NCI-H748 treated with DMSO at 0.1 percent for 48 hours (cell line): Measurements from ENCODE around the gene CEP131.

Experiments used
- DNase-seq: peaks from one replicate; lab custom pipeline; 2025; lab: John Stamatoyannopoulos, UW

CEP131 gene

DNA sequence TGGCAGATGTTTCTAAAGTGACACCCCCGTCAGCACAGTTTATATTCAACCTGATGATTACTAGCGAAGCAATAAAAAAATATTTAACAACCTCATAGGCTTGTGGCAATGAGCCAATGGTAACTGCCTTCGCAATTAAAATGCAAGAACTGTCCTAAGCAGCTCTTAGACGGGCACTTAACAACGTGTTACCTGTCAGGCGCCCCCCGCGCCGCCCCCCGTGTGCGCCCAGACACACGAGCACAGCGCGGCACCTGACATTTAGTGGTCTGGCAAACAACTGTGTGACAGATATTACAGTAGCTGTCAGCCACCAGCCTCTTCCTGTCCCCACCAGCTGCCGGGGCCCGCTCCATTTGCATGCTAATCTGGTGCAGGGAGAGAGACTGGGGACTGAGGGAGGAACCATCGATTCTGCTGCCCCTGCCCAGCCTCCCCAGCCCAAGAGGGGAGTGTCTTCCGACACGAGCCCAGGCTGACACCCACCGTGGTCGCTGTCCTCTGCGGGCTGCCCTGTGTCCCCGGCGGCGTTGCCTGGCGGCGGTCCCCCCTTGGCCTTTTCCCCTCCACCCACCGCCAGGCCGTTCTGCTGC is 29.0 kb upstream of the CEP131 start:
- peak; percentile 76 for DNase-seq

DNA sequence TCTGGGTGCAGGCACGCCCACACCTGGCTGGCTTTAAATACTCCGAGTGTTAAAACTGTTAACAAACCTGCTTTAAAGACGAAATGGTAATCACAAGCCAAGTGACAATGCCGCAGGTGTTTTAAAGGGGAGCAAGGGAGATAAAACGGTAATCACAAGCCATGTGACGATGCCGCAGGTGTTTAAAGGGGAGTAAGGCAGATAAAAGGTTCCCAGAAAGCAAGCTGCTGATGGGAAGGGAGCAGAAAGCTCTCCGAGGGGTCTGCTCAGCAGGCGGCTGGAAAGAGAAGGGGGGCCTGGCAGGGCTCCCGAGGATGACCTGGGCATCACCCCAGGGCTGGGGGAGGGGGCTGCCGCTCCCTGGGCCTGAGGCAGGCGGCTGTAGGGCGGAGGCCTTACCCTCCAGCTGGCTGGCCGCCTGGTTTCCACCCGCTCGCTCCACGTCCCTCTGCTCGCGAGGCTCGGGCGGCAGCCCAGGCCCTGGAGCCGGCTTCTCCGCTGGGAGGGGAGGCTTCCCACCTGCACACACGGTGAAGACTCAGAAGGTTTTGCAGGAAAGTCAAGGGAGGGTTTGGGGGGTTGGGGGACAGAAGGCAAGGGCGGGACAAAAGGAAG is 28.4 kb upstream of the CEP131 start:
- DNase-seq = no peak

DNA sequence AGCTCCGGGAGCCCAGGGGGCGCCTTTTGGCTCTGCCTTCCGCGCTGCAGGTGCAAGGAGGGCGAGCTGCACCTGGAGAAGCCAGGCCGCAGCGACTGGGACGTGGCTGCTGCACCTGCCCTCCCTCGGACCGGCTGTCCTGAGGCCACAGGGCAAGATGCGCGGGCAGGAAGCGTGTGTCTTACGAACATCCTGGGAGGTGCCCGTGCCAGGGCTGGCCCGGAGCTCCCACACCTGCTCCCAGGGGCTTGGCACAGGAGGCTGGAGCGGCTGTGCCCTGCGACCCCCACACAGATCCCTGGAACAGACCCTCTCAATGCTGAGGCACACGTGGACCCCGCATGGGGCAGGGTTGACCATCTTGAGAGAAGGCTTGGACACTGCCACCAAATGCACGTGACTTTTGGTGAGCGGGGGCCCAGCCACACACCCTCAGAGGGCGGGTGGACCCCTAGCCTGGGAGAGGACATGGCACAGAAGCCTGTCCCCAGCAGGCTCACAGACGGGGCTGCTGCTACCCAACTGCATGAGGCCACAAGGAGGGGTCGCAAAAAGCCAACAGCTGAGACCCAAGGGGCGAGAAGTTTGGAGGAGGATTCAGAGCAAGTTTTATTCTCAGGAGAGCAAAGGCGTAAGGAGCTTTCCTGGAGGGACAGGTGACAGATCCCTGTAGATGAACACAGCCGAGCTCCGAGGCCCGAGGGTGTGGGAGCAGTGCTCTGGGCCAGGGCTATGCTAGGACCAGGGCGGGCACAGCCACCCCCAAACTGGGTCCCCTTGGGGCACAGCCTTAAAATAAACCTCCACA is 27.7 kb upstream of the CEP131 start:
- DNase-seq = no peak

DNA sequence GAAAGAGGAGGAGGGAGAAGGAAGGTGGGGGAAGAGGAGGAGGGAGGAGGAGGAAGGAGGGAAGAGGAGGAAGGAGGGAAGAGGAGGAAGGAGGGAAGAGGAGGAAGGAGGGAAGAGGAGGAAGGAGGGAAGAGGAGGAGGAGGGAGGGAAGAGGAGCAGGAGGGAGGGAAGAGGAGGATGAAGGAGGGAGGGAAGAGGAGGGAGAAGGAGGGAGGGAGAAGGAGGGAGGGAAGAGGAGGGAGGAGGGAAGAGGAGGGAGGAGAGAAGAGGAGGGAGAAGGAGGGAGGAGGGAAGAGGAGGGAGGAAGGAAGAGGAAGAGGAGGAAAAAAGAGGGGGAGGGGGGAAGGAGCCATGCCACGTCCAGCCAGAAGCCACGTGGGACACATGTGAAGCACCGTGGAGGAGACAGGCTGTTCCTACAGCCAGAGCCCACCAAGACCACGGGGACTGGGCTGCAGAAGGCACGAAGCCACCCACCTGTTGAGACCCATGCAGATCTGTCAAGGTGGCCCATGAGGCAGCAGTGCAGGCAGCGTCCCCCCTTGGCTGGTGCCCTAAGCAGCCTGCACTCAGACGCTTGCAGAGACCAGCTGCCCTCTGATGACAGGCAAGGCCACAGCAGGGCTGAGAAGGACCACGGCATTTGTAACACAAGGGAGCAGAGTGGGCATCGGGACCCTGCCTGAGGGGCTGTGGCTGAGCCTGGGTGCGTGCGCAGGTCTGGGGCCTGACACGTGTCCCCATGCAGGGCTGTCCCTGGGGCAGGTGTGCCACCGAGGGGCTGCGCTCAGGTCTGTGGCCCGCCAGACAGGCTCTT is 26.7 kb upstream of the CEP131 start:
- DNase-seq = no peak

DNA sequence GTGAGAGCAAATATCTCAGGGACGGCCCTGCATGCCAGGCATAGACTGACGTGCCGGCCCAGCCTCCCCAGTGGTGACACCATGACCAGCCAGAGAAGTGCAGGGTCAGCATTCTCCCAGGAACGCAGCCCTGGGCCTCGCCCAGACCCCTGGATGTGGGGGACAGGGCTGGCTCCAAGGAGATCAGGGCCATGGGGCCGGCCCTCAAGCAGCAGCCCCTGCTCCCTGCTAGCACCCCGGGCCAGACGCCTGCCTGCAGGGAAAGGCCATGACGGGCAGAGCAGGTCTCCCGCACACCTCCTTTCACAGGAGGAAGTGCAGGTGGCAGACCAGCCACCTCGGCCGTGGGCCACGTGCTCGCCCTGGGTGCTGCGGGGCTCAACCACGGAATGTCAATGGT is 25.9 kb upstream of the CEP131 start:
- no peak for DNase-seq

DNA sequence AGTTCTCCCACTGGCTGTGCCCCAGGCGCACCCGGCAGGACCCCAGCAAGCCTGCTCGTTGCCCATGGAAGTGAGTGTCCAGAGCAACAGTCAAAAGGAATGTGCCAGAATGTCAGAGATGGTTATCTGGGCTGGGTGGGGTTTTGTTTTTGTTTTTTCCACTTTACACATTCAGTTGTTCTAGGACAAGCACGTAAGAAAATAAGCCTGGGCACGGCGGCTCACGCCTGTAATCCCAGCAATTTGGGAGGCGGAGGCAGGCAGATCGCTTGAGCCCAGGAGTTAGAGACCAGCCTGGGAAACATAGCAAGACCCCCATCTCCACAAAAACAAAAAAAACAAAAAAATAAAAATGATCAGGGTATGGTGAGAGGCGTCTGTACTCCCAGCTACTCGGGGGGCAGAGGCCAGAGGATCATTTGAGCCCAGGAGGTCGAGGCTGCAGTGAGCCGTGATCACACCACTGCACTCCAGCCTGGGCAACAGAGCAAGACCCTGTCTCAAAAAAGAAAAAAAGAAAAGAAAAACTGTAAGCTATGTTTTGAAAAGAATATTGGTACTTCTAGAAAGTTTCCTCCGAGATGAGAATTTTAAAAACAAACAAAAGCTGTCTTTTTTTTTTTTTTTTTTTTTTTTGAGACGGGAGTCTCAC is 24.7 kb upstream of the CEP131 start:
- no peak for DNase-seq

- DNase-seq = no peak
Measured at GRCh38 chr17:81246679-81247338, 24.0 kb upstream of the CEP131 start.

- DNase-seq = no peak
Measured at GRCh38 chr17:81246343-81246670, 23.5 kb upstream of the CEP131 start.

GRCh38 chr17:81245665-81246342 is 23.0 kb upstream of the CEP131 start:
- no peak for DNase-seq

DNA sequence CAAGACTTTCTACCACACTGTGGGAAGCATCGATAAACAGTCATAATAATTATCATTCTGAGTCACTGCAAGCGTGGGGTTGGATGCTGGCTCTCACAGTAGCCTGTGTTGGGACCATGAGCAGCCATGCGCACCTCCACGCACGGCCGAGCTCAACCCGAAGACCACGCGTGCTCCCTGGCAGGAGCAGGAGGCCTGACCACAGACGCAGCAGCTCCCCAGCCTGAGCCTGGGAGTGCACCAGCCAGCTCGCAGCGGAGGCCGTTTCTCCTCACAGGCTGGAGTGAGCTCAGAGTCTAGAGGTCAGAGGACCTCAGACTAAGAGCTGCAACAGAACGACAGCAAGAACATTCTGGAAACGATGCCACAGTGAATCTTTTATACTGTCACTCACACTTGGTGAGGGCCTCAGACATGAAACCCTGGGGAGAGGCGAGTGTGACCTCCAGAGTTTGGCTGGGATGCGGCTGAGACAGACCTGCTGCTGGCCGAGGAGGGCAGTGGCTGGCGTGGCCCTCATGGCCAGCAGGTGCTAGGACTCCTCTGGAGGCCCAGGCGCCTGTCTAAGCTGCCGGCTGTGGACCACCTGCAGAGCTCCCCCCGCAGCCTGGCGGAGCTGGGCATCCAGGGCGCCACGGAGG is 22.4 kb upstream of the CEP131 start:
- DNase-seq = no peak

DNA sequence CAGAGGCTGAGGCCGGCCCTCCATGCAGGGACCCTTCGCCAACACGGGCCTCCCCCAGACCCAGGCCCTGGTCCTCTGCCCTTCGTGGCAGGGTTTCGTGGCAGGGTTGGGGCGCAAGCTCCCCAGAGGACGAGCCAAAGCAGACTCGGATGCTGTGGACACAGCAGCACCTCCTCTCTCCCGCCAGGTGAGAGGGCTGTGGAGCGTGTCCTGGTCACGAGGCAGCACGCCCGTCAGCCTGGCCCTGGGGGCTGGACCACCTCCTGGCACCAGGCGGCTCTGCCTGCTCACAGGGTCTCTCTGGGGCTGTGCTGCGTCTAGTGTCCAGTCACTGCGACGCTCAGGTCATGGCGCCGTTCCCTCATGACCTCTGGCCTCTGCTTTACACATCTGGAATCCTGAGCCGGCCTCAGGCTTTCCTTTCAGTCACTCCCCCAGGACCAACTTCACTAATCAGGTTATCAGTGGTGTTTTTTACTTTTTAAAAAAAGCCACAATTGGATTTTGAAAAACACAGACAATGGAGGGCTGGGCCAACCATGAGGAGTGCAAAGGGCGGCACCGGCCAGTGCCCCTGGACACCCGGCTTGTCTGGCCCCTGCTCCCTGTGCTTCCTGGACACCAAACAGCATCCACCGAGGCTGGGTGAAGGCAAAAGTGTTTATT is 21.7 kb upstream of the CEP131 start:
- DNase-seq = no peak

GRCh38 chr17:81243333-81243664 is 20.5 kb upstream of the CEP131 start:
- no peak for DNase-seq

DNA sequence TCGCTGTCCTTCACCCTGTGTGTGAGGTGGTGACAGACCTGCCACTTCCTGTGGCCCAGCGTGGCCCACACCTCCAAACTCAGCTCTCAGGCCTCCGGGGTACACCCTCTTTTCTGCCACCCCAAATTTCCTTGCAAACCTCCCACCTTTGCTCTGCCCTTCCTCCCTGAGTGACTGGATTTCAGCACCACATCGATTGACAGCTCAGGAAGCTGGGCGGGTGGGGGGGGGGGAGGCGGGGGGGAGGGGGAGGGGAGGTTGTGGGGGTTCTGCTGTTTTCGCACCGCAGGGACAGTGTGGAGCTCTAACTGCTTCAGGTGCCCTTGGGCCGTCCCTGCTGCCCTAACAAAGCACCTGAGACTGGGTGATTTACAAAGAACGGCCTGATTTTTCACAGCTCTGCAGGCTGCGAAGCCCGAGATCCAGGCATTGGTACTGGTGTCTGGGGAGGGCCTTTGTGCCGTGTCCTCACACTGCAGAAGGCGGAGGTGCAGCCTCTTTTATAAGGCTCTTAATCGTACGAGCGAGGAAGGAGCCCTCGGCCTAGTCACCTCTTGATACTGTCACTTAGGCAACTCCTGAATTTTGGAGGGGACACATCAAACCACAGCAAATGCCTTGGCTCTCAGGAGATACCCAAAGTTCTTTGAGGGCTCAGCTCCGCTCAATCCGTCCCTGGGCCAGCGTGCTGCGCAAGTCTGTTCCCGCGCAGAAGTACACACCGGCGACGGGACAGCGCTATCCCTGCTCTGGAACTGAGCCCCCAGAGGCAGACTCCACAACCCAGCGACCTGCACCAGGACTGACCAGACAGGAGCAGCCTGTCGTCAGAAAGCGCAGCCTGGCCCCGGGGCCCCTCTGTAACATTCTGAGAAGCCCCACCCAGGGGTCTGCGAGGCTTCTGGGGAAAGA is 19.9 kb upstream of the CEP131 start:
- no peak for DNase-seq

DNA sequence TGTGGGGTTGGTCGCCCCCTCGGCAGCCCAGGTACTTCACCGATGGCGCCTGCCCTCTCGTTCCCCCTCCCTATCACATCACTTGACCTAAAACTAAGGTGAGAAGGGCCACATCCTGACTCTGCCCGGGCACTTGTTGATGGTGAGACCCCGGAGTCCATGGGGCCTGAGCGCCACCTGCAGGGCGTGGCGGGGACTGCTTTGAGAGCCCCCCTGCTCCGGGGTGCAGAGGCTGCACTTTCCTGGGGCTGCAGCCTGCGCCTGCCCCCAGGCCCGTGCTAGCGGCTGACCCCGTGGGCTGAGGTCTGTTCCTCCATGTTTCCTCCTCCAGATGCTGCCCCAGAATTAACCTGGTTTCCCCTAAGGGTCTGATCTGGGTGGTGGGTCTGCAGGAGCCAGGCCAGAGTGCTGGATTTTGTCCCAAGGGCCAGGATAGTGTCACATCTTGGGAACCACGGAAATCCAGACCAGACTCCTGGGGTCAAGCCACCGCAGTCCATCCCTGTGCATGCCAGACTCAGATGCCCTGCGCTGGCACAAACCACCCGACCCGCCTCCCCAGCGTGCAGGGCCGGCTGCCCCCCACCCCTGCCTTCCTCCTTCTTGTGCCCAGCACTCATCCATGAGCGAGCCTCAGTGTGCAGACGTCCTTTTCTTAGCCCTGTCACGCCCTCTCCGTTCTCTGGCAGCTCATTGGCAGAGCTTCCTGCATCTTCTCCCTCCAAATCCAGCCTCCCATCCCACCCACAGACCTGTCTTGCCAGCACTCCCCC is 19.1 kb upstream of the CEP131 start:
- DNase-seq = no peak

DNA sequence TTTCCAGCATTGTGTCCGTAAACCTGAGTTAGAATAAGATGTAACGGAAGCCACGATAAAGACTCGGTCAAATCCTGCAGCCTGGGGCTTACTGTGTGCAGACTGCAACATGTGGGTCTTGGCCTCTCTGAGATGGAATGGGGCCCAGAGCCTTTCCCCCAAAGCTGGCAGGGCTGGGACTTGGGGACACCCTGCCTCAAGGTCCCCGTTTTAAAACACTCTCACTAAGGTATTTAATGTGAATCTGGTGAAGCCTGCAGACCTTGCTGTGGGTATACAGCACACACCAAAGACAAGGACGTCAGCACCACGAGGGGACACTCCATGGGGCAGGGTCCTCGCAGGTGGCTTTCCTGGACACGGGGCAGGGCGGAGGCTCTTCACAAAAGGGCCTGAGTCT is 18.4 kb upstream of the CEP131 start:
- no peak for DNase-seq

- DNase-seq = no peak
Measured at GRCh38 chr17:81240761-81241160, 18.0 kb upstream of the CEP131 start.

GRCh38 chr17:81239714-81240555 is 17.2 kb upstream of the CEP131 start:
- no peak for DNase-seq
